HEK293 (cell line): ENCODE data around the gene MISP.

Experiments
- CTCF ChIA-PET: fragments of 350-600 bp; formaldehyde crosslinking; extraction: SDS; loops from one replicate; lab custom pipeline; 2021; ENCODE audit warnings: antibody characterized with exemption; lab: Yijun Ruan, JAX
- POLR2A ChIA-PET: fragments of 300-600 bp; formaldehyde crosslinking; extraction: SDS; loops from one replicate; lab custom pipeline; 2020; ENCODE audit warnings: antibody characterized with exemption, inconsistent platforms; lab: Yijun Ruan, JAX
- H3K27ac ChIP-seq: fragments of 200-500 bp; sonication (Bioruptor generic); 2 replicates; pipeline ENCODE4 v1.5.1; 2014; ENCODE audit warnings: low read depth, low read length, control low read depth, inconsistent platforms; ENCODE audit errors: extremely low read depth
- H3K36me3 ChIP-seq, 2 experiments: fragments of 200-500 bp in 1 of 2; sonication (Bioruptor generic) in 1 of 2; 1 replicate in 1 of 2; 2 replicates in 1 of 2; pipeline ENCODE4 v1.5.1; 2014 to 2017; ENCODE audit warnings: inconsistent platforms in 2 of 2, low read length in 2 of 2; ENCODE audit not compliant: control insufficient read depth in 2 of 2, insufficient read depth in 1 of 2
- H3K4me1 ChIP-seq: fragments of 200-500 bp; sonication (Bioruptor generic); 2 replicates; pipeline ENCODE4 v1.5.1; 2014; ENCODE audit warnings: mild to moderate bottlenecking, low read length, inconsistent platforms; ENCODE audit not compliant: control insufficient read depth, insufficient read depth
- H3K4me3 ChIP-seq: 2 replicates; pipeline ENCODE4 v1.5.1; 2011; ENCODE audit warnings: low read depth, mild to moderate bottlenecking, control low read depth, low read length, moderate library complexity
- H3K9me3 ChIP-seq: fragments of 200-500 bp; sonication (Bioruptor generic); 2 replicates; pipeline ENCODE4 v1.5.1; 2014; ENCODE audit warnings: low read depth, low read length, inconsistent platforms; ENCODE audit not compliant: control insufficient read depth, insufficient read depth
- FEZF1 ChIP-seq: fragments of 450-650 bp; formaldehyde crosslinking; IDR thresholded peaks from 2 replicates; pipeline ENCODE4 v1.5.1; 2016; ENCODE audit warnings: missing biosample characterization, missing genetic modification characterization
- MZF1 ChIP-seq: fragments of 450-650 bp; formaldehyde crosslinking; IDR thresholded peaks from 2 replicates; pipeline ENCODE4 v1.5.1; 2017; ENCODE audit warnings: missing biosample characterization, missing genetic modification characterization, borderline replicate concordance
- OVOL3 ChIP-seq: fragments of 450-650 bp; formaldehyde crosslinking; IDR thresholded peaks from 2 replicates; pipeline ENCODE4 v1.5.1; 2016; ENCODE audit warnings: missing biosample characterization, missing genetic modification characterization
- ZEB2 ChIP-seq: fragments of 450-650 bp; formaldehyde crosslinking; IDR thresholded peaks from 2 replicates; pipeline ENCODE4 v1.5.1; 2016; ENCODE audit warnings: missing biosample characterization, missing genetic modification characterization
- ZFP3 ChIP-seq: fragments of 450-650 bp; formaldehyde crosslinking; IDR thresholded peaks from 2 replicates; pipeline ENCODE4 v1.5.1; 2016; ENCODE audit warnings: low read depth, missing biosample characterization, missing genetic modification characterization
- ZNF132 ChIP-seq: fragments of 450-650 bp; formaldehyde crosslinking; IDR thresholded peaks from 2 replicates; pipeline ENCODE4 v1.5.1; 2017; ENCODE audit warnings: missing biosample characterization, missing genetic modification characterization, borderline replicate concordance
- ZNF157 ChIP-seq: fragments of 450-650 bp; formaldehyde crosslinking; IDR thresholded peaks from 2 replicates; pipeline ENCODE4 v1.5.1; 2016; ENCODE audit warnings: missing biosample characterization, missing genetic modification characterization
- ZNF202 ChIP-seq: fragments of 450-650 bp; formaldehyde crosslinking; IDR thresholded peaks from 2 replicates; pipeline ENCODE4 v1.5.1; 2016; ENCODE audit warnings: missing biosample characterization, missing genetic modification characterization, borderline replicate concordance
- ZNF223 ChIP-seq: fragments of 450-650 bp; formaldehyde crosslinking; IDR thresholded peaks from 2 replicates; pipeline ENCODE4 v1.5.1; 2016; ENCODE audit warnings: missing biosample characterization, missing genetic modification characterization
- ZNF239 ChIP-seq: fragments of 450-650 bp; formaldehyde crosslinking; IDR thresholded peaks from 2 replicates; pipeline ENCODE4 v1.5.1; 2016; ENCODE audit warnings: missing biosample characterization, missing genetic modification characterization
- ZNF433 ChIP-seq: fragments of 450-650 bp; formaldehyde crosslinking; IDR thresholded peaks from 2 replicates; pipeline ENCODE4 v1.5.1; 2016; ENCODE audit warnings: missing biosample characterization, missing genetic modification characterization, low read depth
- ZNF501 ChIP-seq: fragments of 450-650 bp; formaldehyde crosslinking; IDR thresholded peaks from 2 replicates; pipeline ENCODE4 v1.5.1; 2016; ENCODE audit warnings: missing biosample characterization, missing genetic modification characterization
- TF ChIP-seq, protein P1 (sequence below): fragments of 450-650 bp; formaldehyde crosslinking; IDR thresholded peaks from 2 replicates; pipeline ENCODE4 v1.5.1; 2016; ENCODE audit warnings: missing biosample characterization, missing genetic modification characterization
- TF ChIP-seq, protein P2 (sequence below): sonication (generic); formaldehyde crosslinking; IDR thresholded peaks from 2 replicates; pipeline ENCODE4 v1.8.1; 2022; ENCODE audit warnings: mild to moderate bottlenecking, moderate library complexity, missing genetic modification reagents
- TF ChIP-seq, protein P3 (sequence below): fragments of 450-650 bp; formaldehyde crosslinking; IDR thresholded peaks from 2 replicates; pipeline ENCODE4 v1.5.1; 2017; ENCODE audit warnings: missing biosample characterization, missing genetic modification characterization
- TF ChIP-seq, protein P4 (sequence below): fragments of 450-650 bp; formaldehyde crosslinking; IDR thresholded peaks from 2 replicates; pipeline ENCODE4 v1.5.1; 2016; ENCODE audit warnings: missing biosample characterization, missing genetic modification characterization, borderline replicate concordance
- TF ChIP-seq, protein P5 (sequence below): fragments of 450-650 bp; formaldehyde crosslinking; IDR thresholded peaks from 2 replicates; pipeline ENCODE4 v1.5.1; 2016; ENCODE audit warnings: missing biosample characterization, missing genetic modification characterization
- TF ChIP-seq, protein P6 (sequence below): fragments of 450-650 bp; formaldehyde crosslinking; IDR thresholded peaks from 2 replicates; pipeline ENCODE4 v1.5.1; 2016; ENCODE audit warnings: missing biosample characterization, missing genetic modification characterization
- TF ChIP-seq, protein P7 (sequence below): fragments of 450-650 bp; formaldehyde crosslinking; IDR thresholded peaks from 2 replicates; pipeline ENCODE4 v1.5.1; 2017; ENCODE audit warnings: missing biosample characterization, missing genetic modification characterization

Gene MISP

DNA sequence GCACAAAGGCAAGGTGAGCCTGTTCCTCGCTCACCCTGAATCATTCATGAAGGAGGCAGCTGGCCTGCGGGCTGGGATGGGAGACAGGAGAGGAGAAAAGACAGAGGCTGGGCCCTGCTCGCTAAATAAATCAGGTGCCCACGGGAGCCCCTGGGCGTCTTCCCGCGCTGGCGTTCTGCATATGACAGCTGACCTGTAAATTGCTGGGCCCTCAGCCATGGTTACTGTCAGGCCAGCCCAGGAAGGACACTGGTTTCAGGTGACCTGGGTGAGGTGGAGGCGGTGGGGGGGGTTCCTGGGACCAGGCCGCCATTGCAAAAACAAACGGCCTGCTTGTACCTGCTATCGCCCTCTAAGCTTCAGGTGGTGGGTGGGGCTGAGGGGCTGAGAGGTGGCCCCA is 42.9 kb downstream of the MISP start:
- ChIA-PET CTCF (interaction anchor here (0.6 kb wide), 1 partner anchor 279 kb away, joined by 5 read pairs; no protein-coding TSS in a partner anchor), POLR2A (interaction anchor here (0.6 kb wide), 1 partner anchor 548 kb away, joined by 8 read pairs; no protein-coding TSS in a partner anchor)
- TF ChIP-seq, protein P1, sequence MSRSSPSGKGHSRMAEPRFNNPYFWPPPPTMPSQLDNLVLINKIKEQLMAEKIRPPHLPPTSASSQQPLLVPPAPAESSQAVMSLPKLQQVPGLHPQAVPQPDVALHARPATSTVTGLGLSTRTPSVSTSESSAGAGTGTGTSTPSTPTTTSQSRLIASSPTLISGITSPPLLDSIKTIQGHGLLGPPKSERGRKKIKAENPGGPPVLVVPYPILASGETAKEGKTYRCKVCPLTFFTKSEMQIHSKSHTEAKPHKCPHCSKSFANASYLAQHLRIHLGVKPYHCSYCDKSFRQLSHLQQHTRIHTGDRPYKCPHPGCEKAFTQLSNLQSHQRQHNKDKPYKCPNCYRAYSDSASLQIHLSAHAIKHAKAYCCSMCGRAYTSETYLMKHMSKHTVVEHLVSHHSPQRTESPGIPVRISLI (tag by site-specific recombination): no peak
- no peak for TF ChIP-seq ZNF433 (tag by site-specific recombination)
- no peak for TF ChIP-seq OVOL3 (tag by site-specific recombination)
- TF ChIP-seq ZNF223: no peak
- TF ChIP-seq, protein P2, sequence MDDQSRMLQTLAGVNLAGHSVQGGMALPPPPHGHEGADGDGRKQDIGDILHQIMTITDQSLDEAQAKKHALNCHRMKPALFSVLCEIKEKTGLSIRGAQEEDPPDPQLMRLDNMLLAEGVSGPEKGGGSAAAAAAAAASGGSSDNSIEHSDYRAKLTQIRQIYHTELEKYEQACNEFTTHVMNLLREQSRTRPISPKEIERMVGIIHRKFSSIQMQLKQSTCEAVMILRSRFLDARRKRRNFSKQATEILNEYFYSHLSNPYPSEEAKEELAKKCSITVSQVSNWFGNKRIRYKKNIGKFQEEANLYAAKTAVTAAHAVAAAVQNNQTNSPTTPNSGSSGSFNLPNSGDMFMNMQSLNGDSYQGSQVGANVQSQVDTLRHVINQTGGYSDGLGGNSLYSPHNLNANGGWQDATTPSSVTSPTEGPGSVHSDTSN (CRISPR knock-in tag): no peak
- TF ChIP-seq, protein P3, sequence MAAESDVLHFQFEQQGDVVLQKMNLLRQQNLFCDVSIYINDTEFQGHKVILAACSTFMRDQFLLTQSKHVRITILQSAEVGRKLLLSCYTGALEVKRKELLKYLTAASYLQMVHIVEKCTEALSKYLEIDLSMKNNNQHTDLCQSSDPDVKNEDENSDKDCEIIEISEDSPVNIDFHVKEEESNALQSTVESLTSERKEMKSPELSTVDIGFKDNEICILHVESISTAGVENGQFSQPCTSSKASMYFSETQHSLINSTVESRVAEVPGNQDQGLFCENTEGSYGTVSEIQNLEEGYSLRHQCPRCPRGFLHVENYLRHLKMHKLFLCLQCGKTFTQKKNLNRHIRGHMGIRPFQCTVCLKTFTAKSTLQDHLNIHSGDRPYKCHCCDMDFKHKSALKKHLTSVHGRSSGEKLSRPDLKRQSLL (tag by site-specific recombination): no peak
- TF ChIP-seq, protein P4, sequence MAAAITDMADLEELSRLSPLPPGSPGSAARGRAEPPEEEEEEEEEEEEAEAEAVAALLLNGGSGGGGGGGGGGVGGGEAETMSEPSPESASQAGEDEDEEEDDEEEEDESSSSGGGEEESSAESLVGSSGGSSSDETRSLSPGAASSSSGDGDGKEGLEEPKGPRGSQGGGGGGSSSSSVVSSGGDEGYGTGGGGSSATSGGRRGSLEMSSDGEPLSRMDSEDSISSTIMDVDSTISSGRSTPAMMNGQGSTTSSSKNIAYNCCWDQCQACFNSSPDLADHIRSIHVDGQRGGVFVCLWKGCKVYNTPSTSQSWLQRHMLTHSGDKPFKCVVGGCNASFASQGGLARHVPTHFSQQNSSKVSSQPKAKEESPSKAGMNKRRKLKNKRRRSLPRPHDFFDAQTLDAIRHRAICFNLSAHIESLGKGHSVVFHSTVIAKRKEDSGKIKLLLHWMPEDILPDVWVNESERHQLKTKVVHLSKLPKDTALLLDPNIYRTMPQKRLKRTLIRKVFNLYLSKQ (tag by site-specific recombination): no peak
- no peak for TF ChIP-seq ZEB2 (tag by site-specific recombination)
- no peak for TF ChIP-seq ZNF501
- no peak for TF ChIP-seq ZNF132 (tag by site-specific recombination)
- TF ChIP-seq ZNF157 (tag by site-specific recombination): no peak
- TF ChIP-seq, protein P5, sequence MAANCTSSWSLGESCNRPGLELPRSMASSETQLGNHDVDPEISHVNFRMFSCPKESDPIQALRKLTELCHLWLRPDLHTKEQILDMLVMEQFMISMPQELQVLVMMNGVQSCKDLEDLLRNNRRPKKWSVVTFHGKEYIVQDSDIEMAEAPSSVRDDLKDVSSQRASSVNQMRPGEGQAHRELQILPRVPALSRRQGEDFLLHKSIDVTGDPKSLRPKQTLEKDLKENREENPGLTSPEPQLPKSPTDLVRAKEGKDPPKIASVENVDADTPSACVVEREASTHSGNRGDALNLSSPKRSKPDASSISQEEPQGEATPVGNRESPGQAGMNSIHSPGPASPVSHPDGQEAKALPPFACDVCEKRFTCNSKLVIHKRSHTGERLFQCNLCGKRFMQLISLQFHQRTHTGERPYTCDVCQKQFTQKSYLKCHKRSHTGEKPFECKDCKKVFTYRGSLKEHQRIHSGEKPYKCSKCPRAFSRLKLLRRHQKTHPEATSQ (tag by site-specific recombination): no peak
- TF ChIP-seq ZNF202: no peak
- no peak for TF ChIP-seq MZF1 (tag by site-specific recombination)
- TF ChIP-seq, protein P6, sequence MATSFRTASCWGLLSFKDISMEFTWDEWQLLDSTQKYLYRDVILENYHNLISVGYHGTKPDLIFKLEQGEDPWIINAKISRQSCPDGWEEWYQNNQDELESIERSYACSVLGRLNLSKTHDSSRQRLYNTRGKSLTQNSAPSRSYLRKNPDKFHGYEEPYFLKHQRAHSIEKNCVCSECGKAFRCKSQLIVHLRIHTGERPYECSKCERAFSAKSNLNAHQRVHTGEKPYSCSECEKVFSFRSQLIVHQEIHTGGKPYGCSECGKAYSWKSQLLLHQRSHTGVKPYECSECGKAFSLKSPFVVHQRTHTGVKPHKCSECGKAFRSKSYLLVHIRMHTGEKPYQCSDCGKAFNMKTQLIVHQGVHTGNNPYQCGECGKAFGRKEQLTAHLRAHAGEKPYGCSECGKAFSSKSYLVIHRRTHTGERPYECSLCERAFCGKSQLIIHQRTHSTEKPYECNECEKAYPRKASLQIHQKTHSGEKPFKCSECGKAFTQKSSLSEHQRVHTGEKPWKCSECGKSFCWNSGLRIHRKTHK: no peak
- no peak overlapping the region for H3K4me3 ChIP-seq
- no peaks in the 10 kb centered on the region for H3K9me3 ChIP-seq
- H3K27ac ChIP-seq: no peak overlapping the region
- peaks cover 0 to 7% of the 10 kb centered on the region in 2 experiments; a peak in 1 of 3 replicates for H3K36me3 ChIP-seq
- peaks cover 2% of the 10 kb centered on the region; the same call in 1 of the 2 replicates for H3K4me1 ChIP-seq

DNA sequence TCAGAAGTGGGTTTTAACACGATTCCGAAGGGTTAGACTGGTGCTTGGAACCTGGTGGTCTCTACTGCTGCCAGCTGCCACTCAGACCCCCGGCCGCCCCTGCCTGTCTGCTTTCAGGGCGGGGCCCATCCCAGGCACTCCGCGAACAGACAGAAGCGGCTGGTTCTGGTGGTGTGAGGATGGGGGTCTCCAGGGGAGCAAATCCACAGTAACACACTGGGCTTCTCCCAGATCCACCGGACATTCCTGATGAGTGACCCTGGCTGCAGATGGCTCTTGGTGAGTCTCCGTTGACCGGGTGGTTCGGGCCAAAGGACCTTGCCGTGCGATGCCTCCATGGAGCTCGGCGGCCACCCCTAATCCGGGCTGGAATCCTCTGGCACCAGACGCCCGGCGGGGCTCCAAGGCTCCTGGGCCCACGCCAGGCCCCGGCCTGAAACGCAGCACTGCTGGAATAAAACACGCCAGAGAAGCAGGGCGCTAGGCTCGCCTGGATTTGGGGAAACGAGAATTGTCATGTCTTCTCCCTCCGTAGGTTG is 44.2 kb downstream of the MISP start:
- POLR2A ChIA-PET: no interaction called here
- CTCF ChIA-PET: interaction anchor here (1.0 to 1.2 kb wide), 2 partner anchors 24 to 471 kb away, joined by 3 to 4 read pairs; no protein-coding TSS in a partner anchor
- H3K36me3 ChIP-seq: peaks cover 0 to 21% of the 10 kb centered on the region in 2 experiments; a peak in 2 of 3 replicates

More for the DNA sequence above, 44.2 kb downstream of the MISP start:
- Histone ChIP-seq H3K4me3 (no peak overlapping the region), H3K4me1 (peaks cover 3% of the 10 kb centered on the region; the same call in 1 of the 2 replicates), H3K9me3 (no peaks in the 10 kb centered on the region), H3K27ac (no peak overlapping the region)
- TF ChIP-seq FEZF1: no peak
- no peak for TF ChIP-seq ZFP3 (tag by site-specific recombination)
- no peak for TF ChIP-seq ZNF239 (tag by site-specific recombination)
- TF ChIP-seq, protein P7, sequence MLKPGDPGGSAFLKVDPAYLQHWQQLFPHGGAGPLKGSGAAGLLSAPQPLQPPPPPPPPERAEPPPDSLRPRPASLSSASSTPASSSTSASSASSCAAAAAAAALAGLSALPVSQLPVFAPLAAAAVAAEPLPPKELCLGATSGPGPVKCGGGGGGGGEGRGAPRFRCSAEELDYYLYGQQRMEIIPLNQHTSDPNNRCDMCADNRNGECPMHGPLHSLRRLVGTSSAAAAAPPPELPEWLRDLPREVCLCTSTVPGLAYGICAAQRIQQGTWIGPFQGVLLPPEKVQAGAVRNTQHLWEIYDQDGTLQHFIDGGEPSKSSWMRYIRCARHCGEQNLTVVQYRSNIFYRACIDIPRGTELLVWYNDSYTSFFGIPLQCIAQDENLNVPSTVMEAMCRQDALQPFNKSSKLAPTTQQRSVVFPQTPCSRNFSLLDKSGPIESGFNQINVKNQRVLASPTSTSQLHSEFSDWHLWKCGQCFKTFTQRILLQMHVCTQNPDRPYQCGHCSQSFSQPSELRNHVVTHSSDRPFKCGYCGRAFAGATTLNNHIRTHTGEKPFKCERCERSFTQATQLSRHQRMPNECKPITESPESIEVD (tag by site-specific recombination): no peak
- TF ChIP-seq, protein P4 (tag by site-specific recombination): no peak
